GM13976 (cell line): ENCODE results near the gene TAF4.

ENCODE experiments used
- DNase-seq: peaks from one replicate; pipeline ENCODE4 v3.0.0; 2012; ENCODE audit warnings: low spot score
- in situ Hi-C: fragments of 300-500 bp; cut with MboI; formaldehyde crosslinking; loops from one replicate; pipeline ENCODE4 v1.12.0; 2022; ENCODE audit warnings: low sequenced_read_pairs, mixed read lengths, inconsistent platforms; ENCODE audit not compliant: unreplicated experiment
- TF ChIP-seq, protein P1 (sequence below): IDR thresholded peaks from 2 replicates; pipeline ENCODE4 v1.5.1; 2012; ENCODE audit warnings: borderline replicate concordance, mild to moderate bottlenecking; ENCODE audit not compliant: insufficient read depth; ENCODE audit errors: extremely low read depth, missing control alignments, control extremely low read depth

TAF4 gene

DNA sequence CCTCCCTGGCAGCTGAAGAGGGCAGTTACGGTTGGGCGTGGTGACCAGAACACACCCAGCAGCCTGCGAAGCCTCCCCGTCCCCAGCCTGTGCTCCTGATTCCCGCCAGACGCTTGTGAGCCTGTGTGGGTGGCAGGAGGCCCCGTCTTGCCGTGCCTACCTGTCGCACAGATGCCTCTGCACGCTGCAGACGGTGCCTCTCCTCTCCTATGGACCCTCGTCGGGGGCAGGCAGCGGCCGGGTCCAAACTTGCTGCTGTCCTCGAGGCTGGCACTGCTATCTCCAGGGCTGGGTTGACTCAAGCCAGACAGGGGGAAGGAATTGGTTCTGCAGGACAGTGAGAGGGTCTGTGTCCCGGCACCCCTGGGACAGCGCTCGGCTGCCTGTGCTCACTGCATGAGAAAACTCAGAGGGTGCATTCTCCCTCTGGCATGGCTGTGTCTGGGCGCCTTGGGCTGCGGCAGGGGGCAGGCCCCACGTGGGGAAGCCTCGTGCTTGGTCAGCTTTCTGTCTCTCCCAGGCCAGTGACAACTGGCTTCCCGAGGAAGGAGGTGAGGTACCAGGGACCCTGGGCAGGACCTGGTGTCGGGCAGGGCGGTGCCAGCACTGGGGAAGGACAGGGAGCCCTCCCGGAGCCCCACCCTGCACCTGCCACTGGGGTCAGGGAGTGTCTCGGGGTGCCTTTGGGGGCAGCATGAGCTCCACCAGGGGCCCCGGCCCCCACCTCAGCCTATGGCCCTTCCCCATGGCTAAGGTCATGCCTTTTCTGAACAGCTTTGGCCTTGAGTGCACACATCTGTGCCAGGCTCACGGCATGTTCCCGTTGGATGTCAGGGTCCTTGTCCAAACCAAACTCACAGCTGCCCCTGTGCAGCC is 127.5 kb downstream of the TAF4 start:
- in situ Hi-C loops = no loop called here
- DNase-seq = no peak
- TF ChIP-seq, protein P1, sequence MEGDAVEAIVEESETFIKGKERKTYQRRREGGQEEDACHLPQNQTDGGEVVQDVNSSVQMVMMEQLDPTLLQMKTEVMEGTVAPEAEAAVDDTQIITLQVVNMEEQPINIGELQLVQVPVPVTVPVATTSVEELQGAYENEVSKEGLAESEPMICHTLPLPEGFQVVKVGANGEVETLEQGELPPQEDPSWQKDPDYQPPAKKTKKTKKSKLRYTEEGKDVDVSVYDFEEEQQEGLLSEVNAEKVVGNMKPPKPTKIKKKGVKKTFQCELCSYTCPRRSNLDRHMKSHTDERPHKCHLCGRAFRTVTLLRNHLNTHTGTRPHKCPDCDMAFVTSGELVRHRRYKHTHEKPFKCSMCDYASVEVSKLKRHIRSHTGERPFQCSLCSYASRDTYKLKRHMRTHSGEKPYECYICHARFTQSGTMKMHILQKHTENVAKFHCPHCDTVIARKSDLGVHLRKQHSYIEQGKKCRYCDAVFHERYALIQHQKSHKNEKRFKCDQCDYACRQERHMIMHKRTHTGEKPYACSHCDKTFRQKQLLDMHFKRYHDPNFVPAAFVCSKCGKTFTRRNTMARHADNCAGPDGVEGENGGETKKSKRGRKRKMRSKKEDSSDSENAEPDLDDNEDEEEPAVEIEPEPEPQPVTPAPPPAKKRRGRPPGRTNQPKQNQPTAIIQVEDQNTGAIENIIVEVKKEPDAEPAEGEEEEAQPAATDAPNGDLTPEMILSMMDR = no peak

DNA sequence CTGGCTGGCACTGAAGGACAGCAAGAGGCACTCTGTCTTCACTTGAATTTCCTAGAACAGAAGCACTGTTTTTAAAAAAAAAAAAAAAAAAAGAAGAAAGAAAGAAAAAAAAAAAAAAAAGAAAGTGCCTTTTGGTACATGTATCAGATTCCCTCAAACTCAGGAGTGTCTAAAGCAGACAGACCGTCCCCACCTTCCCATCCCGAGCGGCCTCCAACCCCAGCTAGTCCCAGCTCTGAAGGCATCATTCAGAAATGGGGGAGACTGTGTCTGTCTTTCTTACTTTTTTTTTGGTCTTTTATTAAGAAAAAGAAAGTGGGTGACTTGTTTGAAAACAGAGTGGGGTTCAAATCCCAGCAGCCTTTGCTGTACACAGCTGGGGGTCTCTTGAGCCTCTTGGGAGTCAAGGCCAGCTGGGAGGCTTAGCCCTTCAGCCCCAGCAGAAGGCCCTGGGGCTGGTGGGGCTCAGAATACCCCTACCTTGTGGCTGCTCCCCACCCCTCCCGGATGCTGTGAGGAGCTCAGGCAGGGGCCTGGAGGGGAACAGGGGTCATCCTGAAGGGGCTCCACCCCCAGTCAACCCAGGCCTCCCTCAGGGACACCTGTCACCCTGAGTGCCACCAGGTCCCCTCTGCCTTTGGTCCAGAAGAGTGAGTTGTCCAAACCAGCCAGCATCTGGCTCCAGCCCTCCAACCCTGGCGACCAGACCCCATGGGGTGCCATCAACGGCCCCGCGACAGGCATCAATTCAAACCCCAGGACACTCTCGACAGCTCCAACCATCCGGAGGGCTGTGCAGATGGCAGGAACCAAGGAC is 128.3 kb downstream of the TAF4 start:
- TF ChIP-seq, protein P1 = no peak
- no peak for DNase-seq
- in situ Hi-C loops = no loop called here

DNA sequence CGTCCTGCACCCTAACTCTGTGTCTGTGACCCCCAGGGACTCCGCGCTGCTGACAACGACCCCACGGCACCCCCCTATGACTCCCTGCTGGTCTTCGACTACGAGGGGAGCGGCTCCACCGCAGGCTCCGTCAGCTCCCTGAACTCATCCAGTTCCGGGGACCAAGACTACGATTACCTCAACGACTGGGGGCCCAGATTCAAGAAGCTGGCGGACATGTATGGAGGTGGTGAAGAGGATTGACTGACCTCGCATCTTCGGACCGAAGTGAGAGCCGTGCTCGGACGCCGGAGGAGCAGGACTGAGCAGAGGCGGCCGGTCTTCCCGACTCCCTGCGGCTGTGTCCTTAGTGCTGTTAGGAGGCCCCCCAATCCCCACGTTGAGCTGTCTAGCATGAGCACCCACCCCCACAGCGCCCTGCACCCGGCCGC is 129.0 kb downstream of the TAF4 start:
- no peak for DNase-seq
- TF ChIP-seq, protein P1 = no peak
- in situ Hi-C loops = no loop called here

- in situ Hi-C loops = no loop called here
- TF ChIP-seq, protein P1 = no peak
- no peak for DNase-seq
Measured at GRCh38 chr20:61935926-61936700, 129.6 kb downstream of the TAF4 start.

GRCh38 chr20:61934716-61935530 is 130.8 kb downstream of the TAF4 start:
- TF ChIP-seq, protein P1 = no peak
- in situ Hi-C loops = no loop called here
- DNase-seq = no peak
